A549 (cell line): ENCODE data around the gene FSD2. TPM values are rescaled to one million over a fixed set of nuclear protein-coding genes. Genes with fewer than 3 reads are reported as not detected.
A peak's percentile ranks its signal among the peaks of the same experiment; 100 is the strongest.

Source experiments
- ATAC-seq, 2 experiments: fragments of 200-7000 bp in 1 of 2; fragments of >200 bp in 1 of 2; cut with Nextera tagmentation in 1 of 2; cut with Tn5 transposase in 1 of 2; 3 replicates each; pipeline versions ENCODE4 v1.8.0 to v1.9.1; 2018 to 2020; ENCODE audit warnings: mild to moderate bottlenecking in 1 of 2, moderate library complexity in 1 of 2
- CTCF ChIA-PET: fragments of 300-600 bp; sonication (Branson Sonifier 250); formaldehyde crosslinking; extraction: SDS; loops from one replicate; lab custom pipeline; 2021; ENCODE audit warnings: antibody characterized with exemption, inconsistent platforms; lab: Yijun Ruan, JAX
- POLR2A ChIA-PET: fragments of 350-600 bp; formaldehyde crosslinking; extraction: SDS; loops from one replicate; lab custom pipeline; 2021; ENCODE audit warnings: antibody characterized with exemption, inconsistent platforms; lab: Yijun Ruan, JAX
- DNase-seq, 2 experiments: peaks; one replicate each; pipeline versions ENCODE4 v3.0.0 to v3.0.0-alpha.2; 2011 to 2016; ENCODE audit warnings: low read depth in 1 of 2, low spot score in 1 of 2
- FAIRE-seq: peaks from 2 replicates; lab custom pipeline; 2011; peaks lifted over from hg19 to GRCh38; lab: Jason Lieb, UNC
- H3K27ac ChIP-seq, 2 experiments: fragments of >200 bp; sonication (Bioruptor Twin); formaldehyde crosslinking; 3 replicates each; pipeline ENCODE4 v1.5.1; 2016 to 2017
- H3K4me1 ChIP-seq: fragments of >200 bp; sonication (Bioruptor Twin); formaldehyde crosslinking; 3 replicates; pipeline ENCODE4 v1.6.1; 2016
- H3K4me2 ChIP-seq: fragments of >200 bp; sonication (Bioruptor Twin); formaldehyde crosslinking; 3 replicates; pipeline ENCODE4 v1.6.1; 2016
- H3K4me3 ChIP-seq: fragments of >200 bp; sonication (Bioruptor Twin); formaldehyde crosslinking; 3 replicates; pipeline ENCODE4 v1.5.1; 2016
- H3K9me3 ChIP-seq: fragments of >200 bp; sonication (Bioruptor Twin); formaldehyde crosslinking; 3 replicates; pipeline ENCODE4 v1.6.1; 2016
- CBX2 ChIP-seq: fragments of 200-600 bp; sonication (generic); IDR thresholded peaks from 2 replicates; pipeline ENCODE4 v1.6.1; 2016; ENCODE audit warnings: low read depth, mild to moderate bottlenecking, borderline replicate concordance
- CEBPB ChIP-seq, 2 experiments: fragments of >200 bp in 1 of 2; sonication (Bioruptor Twin) in 1 of 2; formaldehyde crosslinking in 1 of 2; IDR thresholded peaks; 2 replicates each; pipeline ENCODE4 v1.6.1; 2012 to 2016
- CHD4 ChIP-seq: fragments of 200-600 bp; sonication (generic); IDR thresholded peaks from 2 replicates; pipeline ENCODE4 v1.6.1; 2016; ENCODE audit warnings: antibody characterized with exemption, mild to moderate bottlenecking, borderline replicate concordance
- CTCF ChIP-seq: fragments of >200 bp; sonication (Bioruptor Twin); formaldehyde crosslinking; IDR thresholded peaks from 3 replicates; pipeline ENCODE4 v1.5.1; 2016
- EHF ChIP-seq: fragments of 250-450 bp; sonication (Bioruptor Pico); IDR thresholded peaks from 2 replicates; pipeline ENCODE4 v1.5.0; 2020; ENCODE audit warnings: mild to moderate bottlenecking
- EHMT2 ChIP-seq: fragments of 200-600 bp; sonication (generic); IDR thresholded peaks from 2 replicates; pipeline ENCODE4 v1.6.1; 2016; ENCODE audit warnings: antibody characterized with exemption, low read depth, mild to moderate bottlenecking, moderate library complexity
- FOSB ChIP-seq: fragments of 250-450 bp; sonication (Bioruptor Pico); IDR thresholded peaks from 2 replicates; pipeline ENCODE4 v1.5.0; 2020; ENCODE audit warnings: mild to moderate bottlenecking, moderate library complexity
- FOXS1 ChIP-seq: fragments of 250-450 bp; sonication (Bioruptor Pico); IDR thresholded peaks from 2 replicates; pipeline ENCODE4 v1.5.0; 2020; ENCODE audit warnings: mild to moderate bottlenecking, moderate library complexity
- HES2 ChIP-seq: fragments of >200 bp; sonication (Bioruptor Twin); formaldehyde crosslinking; IDR thresholded peaks from 2 replicates; pipeline ENCODE4 v1.6.1; 2016
- HMGXB4 ChIP-seq: fragments of 250-450 bp; sonication (Bioruptor Pico); IDR thresholded peaks from 2 replicates; pipeline ENCODE4 v1.5.0; 2021; ENCODE audit warnings: mild to moderate bottlenecking, moderate library complexity, borderline replicate concordance
- HOXA7 ChIP-seq: fragments of 250-450 bp; sonication (Bioruptor Pico); IDR thresholded peaks from 2 replicates; pipeline ENCODE4 v1.5.0; 2020; ENCODE audit warnings: mild to moderate bottlenecking, moderate library complexity
- KDM5A ChIP-seq: fragments of 200-600 bp; sonication (generic); IDR thresholded peaks from 2 replicates; pipeline ENCODE4 v1.6.1; 2016; ENCODE audit warnings: antibody characterized with exemption, mild to moderate bottlenecking
- MAFK ChIP-seq: fragments of 450-650 bp; IDR thresholded peaks from 2 replicates; pipeline ENCODE4 v1.6.1; 2014; ENCODE audit not compliant: partially characterized antibody
- NPAS2 ChIP-seq: fragments of 250-450 bp; sonication (Bioruptor Pico); IDR thresholded peaks from 2 replicates; pipeline ENCODE4 v1.8.0; 2022; ENCODE audit warnings: mild to moderate bottlenecking, moderate library complexity, borderline replicate concordance
- PHF8 ChIP-seq: fragments of 200-600 bp; sonication (generic); IDR thresholded peaks from 2 replicates; pipeline ENCODE4 v1.6.1; 2016; ENCODE audit warnings: low read depth, mild to moderate bottlenecking, antibody characterized with exemption, moderate library complexity, borderline replicate concordance
- POLR2AphosphoS2 ChIP-seq: conservative IDR thresholded peaks from 2 replicates; pipeline ENCODE4 v1.6.1; 2012; ENCODE audit warnings: low read length, improper control_type of control experiment, inconsistent platforms
- RARB ChIP-seq: fragments of 250-450 bp; sonication (Bioruptor Pico); IDR thresholded peaks from 2 replicates; pipeline ENCODE4 v1.8.0; 2021; ENCODE audit warnings: mild to moderate bottlenecking, moderate library complexity
- RCOR1 ChIP-seq: fragments of 150-350 bp; IDR thresholded peaks from 2 replicates; pipeline ENCODE4 v1.6.1; 2014; ENCODE audit warnings: antibody characterized with exemption, low read length, low read depth
- REST ChIP-seq: fragments of 200-600 bp; sonication (generic); IDR thresholded peaks from 2 replicates; pipeline ENCODE4 v1.6.1; 2016; ENCODE audit warnings: antibody characterized with exemption, mild to moderate bottlenecking, moderate library complexity
- RFX5 ChIP-seq: fragments of 450-650 bp; IDR thresholded peaks from 2 replicates; pipeline ENCODE4 v1.7.1; 2014; ENCODE audit warnings: antibody characterized with exemption, mild to moderate bottlenecking, moderate library complexity
- SREBF2 ChIP-seq: fragments of 450-650 bp; IDR thresholded peaks from 2 replicates; pipeline ENCODE4 v1.6.1; 2014; ENCODE audit warnings: mild to moderate bottlenecking, moderate library complexity
- WGBS: methylation state at CpG from one replicate; pipeline ENCODE4 v1.1.6; 2017; ENCODE audit errors: missing lambda C conversion rate; 5-methylcytosine and 5-hydroxymethylcytosine counted together
- polyA plus RNA-seq, 4 experiments: library from polyadenylated mRNA; depleted of rRNA in 3 of 4; stranded (reverse); fragments of >200 nt; fragmentation: RNase III in 1 of 4; extraction: RNeasy Plus Mini Kit Qiagen cat#74134 plus additional on column Dnase treatment in 1 of 4; gene quantifications; 2 replicates in 3 of 4; 3 replicates in 1 of 4; pipeline ENCODE4 v1.2.3, GENCODE V29; 2011 to 2017
- TF ChIP-seq, protein P1 (sequence below): fragments of >200 bp; sonication (Bioruptor Twin); formaldehyde crosslinking; IDR thresholded peaks from 3 replicates; pipeline ENCODE4 v1.6.1; 2016

The FSD2 gene
- polyA plus RNA-seq, 2 of the 4 experiments (the other 2 are of a cell fraction): not detected

DNA sequence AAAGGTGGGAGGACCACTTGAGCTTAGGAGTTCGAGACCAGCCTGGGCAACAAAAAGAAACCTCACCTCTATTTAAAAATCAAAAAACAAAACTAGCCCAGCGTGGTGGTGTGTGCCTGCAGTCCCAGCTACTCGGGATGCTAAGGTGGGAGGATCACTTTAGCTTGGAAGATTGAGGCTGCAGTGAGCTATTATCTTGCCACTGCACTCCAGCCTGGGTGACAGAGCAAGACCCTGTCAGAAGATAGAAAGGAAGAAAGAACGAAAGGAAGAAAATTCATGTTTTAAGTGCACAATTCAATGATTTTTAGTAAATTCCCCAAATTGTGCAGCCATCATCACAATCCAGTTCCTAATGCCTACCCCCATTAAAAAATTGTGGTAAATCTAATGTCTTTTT, 7.8 kb downstream of the FSD2 start:
- Histone ChIP-seq H3K4me2 (no peak overlapping the region), H3K4me3 (no peak overlapping the region), H3K9me3 (peaks cover 3% of the 10 kb centered on the region; the same call in 1 of the 3 replicates), H3K27ac (no peak overlapping the region), H3K4me1 (no peaks in the 10 kb centered on the region)
- DNase-seq (no peak), FAIRE-seq (no peak)
- CTCF ChIA-PET: interaction anchor here (1.5 kb wide), 1 partner anchor 10 kb away, joined by 4 read pairs; no protein-coding TSS in a partner anchor
- POLR2A ChIA-PET: no interaction called here
- WGBS: 28% methylated on average over 4 of the region's 4 CpGs
- TF ChIP-seq, protein P1, sequence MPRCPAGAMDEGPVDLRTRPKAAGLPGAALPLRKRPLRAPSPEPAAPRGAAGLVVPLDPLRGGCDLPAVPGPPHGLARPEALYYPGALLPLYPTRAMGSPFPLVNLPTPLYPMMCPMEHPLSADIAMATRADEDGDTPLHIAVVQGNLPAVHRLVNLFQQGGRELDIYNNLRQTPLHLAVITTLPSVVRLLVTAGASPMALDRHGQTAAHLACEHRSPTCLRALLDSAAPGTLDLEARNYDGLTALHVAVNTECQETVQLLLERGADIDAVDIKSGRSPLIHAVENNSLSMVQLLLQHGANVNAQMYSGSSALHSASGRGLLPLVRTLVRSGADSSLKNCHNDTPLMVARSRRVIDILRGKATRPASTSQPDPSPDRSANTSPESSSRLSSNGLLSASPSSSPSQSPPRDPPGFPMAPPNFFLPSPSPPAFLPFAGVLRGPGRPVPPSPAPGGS: no peak
- TF ChIP-seq CTCF: no peak
- TF ChIP-seq RARB (CRISPR knock-in tag): no peak
- TF ChIP-seq REST: no peak
- no peak for TF ChIP-seq SREBF2
- no peak for TF ChIP-seq RFX5
- no peak for TF ChIP-seq CEBPB (IDR thresholded peaks at IDR 0.05)
- TF ChIP-seq KDM5A: no peak
- no peak for TF ChIP-seq RCOR1
- no peak for TF ChIP-seq FOSB (CRISPR knock-in tag)
- no peak for TF ChIP-seq CBX2
- TF ChIP-seq HOXA7 (CRISPR knock-in tag): no peak
- TF ChIP-seq CHD4: no peak
- TF ChIP-seq NPAS2: no peak
- no peak for TF ChIP-seq EHF (CRISPR knock-in tag)
- no peak for TF ChIP-seq POLR2AphosphoS2
- no peak for TF ChIP-seq HES2
- no peak for TF ChIP-seq EHMT2
- TF ChIP-seq, all 56 proteins: peak for 0
- no peak for ATAC-seq

DNA sequence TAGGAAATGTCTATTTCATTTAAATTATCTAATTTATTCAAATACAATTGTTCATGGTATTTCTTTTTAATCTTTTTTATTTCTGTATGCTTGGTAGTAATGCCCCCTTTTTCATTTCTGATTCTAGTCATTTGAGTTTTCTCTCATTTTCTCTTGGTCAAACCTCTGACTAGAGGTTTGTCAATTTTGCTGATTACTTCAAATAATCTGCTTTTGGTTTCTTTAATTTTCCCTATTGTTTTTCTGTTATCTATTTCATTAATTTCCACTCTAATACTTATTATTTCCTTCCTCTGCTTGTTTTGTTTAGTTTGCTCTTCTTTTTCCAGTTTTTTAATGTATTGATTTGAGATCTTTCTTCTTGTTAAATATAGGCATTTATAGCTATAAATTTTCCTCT, 12.1 kb downstream of the FSD2 start:
- no peak for FAIRE-seq
- DNase-seq: no peak
- H3K27ac ChIP-seq: no peak overlapping the region
- H3K4me1 ChIP-seq: no peaks in the 10 kb centered on the region
- no peak for ATAC-seq
- POLR2A ChIA-PET: no interaction called here
- H3K4me2 ChIP-seq: no peak overlapping the region
- no peak for TF ChIP-seq HMGXB4 (CRISPR knock-in tag)
- TF ChIP-seq PHF8: no peak
- peak; percentile 58 for TF ChIP-seq MAFK
- no peak for TF ChIP-seq FOXS1
- TF ChIP-seq, all 56 proteins: peak for 1
- Histone ChIP-seq H3K4me3 (no peak overlapping the region), H3K9me3 (peaks cover 3% of the 10 kb centered on the region; the same call in 1 of the 3 replicates)
- CTCF ChIA-PET: interaction anchor here (0.6 kb wide), 1 partner anchor 143 kb away, joined by 3 read pairs; no protein-coding TSS in a partner anchor
